ENCODE data around the gene PRSS1. TPM values are rescaled to one million over a fixed set of nuclear protein-coding genes. Genes with fewer than 3 reads are reported as not detected.

Gene PRSS1
- total RNA-seq, 1 donor: not detected

DNA sequence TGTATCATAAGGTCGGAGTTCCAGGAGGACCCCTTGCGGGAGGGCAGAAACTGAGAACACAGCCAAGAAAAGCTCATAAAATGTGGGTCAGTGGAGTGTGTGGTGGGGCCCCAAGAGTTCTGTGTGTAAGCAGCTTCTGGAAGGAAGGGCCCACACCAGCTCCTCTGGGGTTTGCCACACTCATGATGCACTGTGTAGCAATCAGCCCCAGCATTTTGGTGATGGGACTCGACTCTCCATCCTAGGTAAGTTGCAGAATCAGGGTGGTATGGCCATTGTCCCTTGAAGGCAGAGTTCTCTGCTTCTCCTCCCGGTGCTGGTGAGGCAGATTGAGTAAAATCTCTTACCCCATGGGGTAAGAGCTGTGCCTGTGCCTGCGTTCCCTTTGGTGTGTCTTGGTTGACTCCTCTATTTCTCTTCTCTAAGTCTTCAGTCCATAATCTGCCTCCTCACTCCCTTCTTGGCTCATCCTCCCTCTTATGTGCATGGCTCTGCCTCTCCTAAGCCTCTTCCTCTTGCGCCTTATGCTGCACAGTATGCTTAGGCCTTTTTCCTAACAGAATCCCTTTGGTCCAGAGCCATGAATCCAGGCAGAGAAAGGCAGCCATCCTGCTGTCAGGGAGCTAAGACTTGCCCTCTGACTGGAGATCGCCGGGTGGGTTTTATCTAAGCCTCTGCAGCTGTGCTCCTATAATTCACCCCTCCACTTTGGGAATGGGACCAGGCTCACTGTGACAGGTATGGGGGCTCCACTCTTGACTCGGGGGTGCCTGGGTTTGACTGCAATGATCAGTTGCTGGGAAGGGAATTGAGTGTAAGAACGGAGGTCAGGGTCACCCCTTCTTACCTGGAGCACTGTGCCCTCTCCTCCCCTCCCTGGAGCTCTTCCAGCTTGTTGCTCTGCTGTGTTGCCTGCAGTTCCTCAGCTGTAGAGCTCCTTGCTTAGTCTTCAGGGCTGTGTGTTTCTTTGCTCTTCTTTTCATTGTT, 39.3 kb downstream of the PRSS1 start:
- no peaks in the 10 kb centered on the region for H3K4me1 ChIP-seq (ENCODE audit: insufficient read depth, low read length)
- no peak overlapping the region for H2AFZ ChIP-seq (ENCODE audit: low read length)
- no peaks in the 10 kb centered on the region for H3K36me3 ChIP-seq (ENCODE audit: insufficient read depth, low read length)
- H3K27ac ChIP-seq (ENCODE audit: low read depth, low read length): no peak overlapping the region
- H3K4me2 ChIP-seq (ENCODE audit: insufficient read depth, low read length): no peak overlapping the region
- H3K27me3 ChIP-seq (ENCODE audit: insufficient read depth, low read length): peaks cover 9% of the 10 kb centered on the region
- H3K4me3 ChIP-seq (ENCODE audit: insufficient read depth, low read length): no peak overlapping the region
- no peak for DNase-seq (ENCODE audit: insufficient read length, low spot score, missing footprints)
- TF ChIP-seq, protein P1, sequence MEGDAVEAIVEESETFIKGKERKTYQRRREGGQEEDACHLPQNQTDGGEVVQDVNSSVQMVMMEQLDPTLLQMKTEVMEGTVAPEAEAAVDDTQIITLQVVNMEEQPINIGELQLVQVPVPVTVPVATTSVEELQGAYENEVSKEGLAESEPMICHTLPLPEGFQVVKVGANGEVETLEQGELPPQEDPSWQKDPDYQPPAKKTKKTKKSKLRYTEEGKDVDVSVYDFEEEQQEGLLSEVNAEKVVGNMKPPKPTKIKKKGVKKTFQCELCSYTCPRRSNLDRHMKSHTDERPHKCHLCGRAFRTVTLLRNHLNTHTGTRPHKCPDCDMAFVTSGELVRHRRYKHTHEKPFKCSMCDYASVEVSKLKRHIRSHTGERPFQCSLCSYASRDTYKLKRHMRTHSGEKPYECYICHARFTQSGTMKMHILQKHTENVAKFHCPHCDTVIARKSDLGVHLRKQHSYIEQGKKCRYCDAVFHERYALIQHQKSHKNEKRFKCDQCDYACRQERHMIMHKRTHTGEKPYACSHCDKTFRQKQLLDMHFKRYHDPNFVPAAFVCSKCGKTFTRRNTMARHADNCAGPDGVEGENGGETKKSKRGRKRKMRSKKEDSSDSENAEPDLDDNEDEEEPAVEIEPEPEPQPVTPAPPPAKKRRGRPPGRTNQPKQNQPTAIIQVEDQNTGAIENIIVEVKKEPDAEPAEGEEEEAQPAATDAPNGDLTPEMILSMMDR (IDR thresholded peaks at IDR 0.05; ENCODE audit: extremely low read depth, low read depth, low read length): no peak
- no peaks in the 10 kb centered on the region for H4K20me1 ChIP-seq (ENCODE audit: insufficient read depth, low read length)
- no peaks in the 10 kb centered on the region for H3K79me2 ChIP-seq (ENCODE audit: insufficient read depth, low read length)
- H3K9me3 ChIP-seq (ENCODE audit: low read depth, low read length): no peaks in the 10 kb centered on the region

GRCh38 chr7:142789441-142789840, 40.2 kb downstream of the PRSS1 start:
- Histone ChIP-seq H3K36me3 (ENCODE audit: insufficient read depth, low read length) (no peaks in the 10 kb centered on the region), H3K4me3 (ENCODE audit: insufficient read depth, low read length) (no peak overlapping the region), H4K20me1 (ENCODE audit: insufficient read depth, low read length) (no peaks in the 10 kb centered on the region), H3K9me3 (ENCODE audit: low read depth, low read length) (no peaks in the 10 kb centered on the region), H2AFZ (ENCODE audit: low read length) (no peak overlapping the region), H3K27me3 (ENCODE audit: insufficient read depth, low read length) (peaks cover 10% of the 10 kb centered on the region), H3K79me2 (ENCODE audit: insufficient read depth, low read length) (no peaks in the 10 kb centered on the region), H3K4me1 (ENCODE audit: insufficient read depth, low read length) (no peaks in the 10 kb centered on the region), H3K27ac (ENCODE audit: low read depth, low read length) (no peak overlapping the region), H3K4me2 (ENCODE audit: insufficient read depth, low read length) (no peak overlapping the region)
- no peak for DNase-seq (ENCODE audit: insufficient read length, low spot score, missing footprints)
- TF ChIP-seq, protein P1 (IDR thresholded peaks at IDR 0.05; ENCODE audit: extremely low read depth, low read depth, low read length): no peak

DNA sequence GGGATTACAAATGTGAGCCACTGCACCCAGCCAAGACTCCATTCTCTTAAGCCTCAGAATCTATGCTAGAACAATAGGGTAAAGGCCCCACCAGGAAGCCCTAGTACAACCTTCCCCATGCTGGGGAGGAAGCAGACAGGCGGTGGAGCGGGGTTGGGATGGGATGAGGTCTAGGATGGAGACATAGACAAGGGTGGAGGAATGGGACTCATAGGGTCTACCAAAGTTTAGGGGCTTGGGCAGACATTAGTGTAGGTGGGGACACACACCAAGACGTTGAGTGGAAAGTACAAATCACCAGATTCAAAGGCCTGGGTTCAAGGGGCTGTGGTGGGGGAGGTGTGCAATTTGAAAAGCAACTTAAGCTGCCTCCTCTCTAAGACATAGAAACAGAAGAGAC, 40.8 kb downstream of the PRSS1 start:
- no peak overlapping the region for H2AFZ ChIP-seq (ENCODE audit: low read length)
- TF ChIP-seq, protein P1 (IDR thresholded peaks at IDR 0.05; ENCODE audit: extremely low read depth, low read depth, low read length): no peak
- no peaks in the 10 kb centered on the region for H4K20me1 ChIP-seq (ENCODE audit: insufficient read depth, low read length)
- H3K79me2 ChIP-seq (ENCODE audit: insufficient read depth, low read length): no peaks in the 10 kb centered on the region
- no peak overlapping the region for H3K27ac ChIP-seq (ENCODE audit: low read depth, low read length)
- no peaks in the 10 kb centered on the region for H3K9me3 ChIP-seq (ENCODE audit: low read depth, low read length)
- no peak for DNase-seq (ENCODE audit: insufficient read length, low spot score, missing footprints)
- peaks cover 16% of the 10 kb centered on the region for H3K27me3 ChIP-seq (ENCODE audit: insufficient read depth, low read length)
- H3K4me1 ChIP-seq (ENCODE audit: insufficient read depth, low read length): no peaks in the 10 kb centered on the region
- no peaks in the 10 kb centered on the region for H3K36me3 ChIP-seq (ENCODE audit: insufficient read depth, low read length)
- H3K4me3 ChIP-seq (ENCODE audit: insufficient read depth, low read length): no peak overlapping the region
- H3K4me2 ChIP-seq (ENCODE audit: insufficient read depth, low read length): no peak overlapping the region

GRCh38 chr7:142790555-142790954, 41.3 kb downstream of the PRSS1 start:
- no peaks in the 10 kb centered on the region for H4K20me1 ChIP-seq (ENCODE audit: insufficient read depth, low read length)
- TF ChIP-seq, protein P1 (IDR thresholded peaks at IDR 0.05; ENCODE audit: extremely low read depth, low read depth, low read length): no peak
- no peak for DNase-seq (ENCODE audit: insufficient read length, low spot score, missing footprints)

More at GRCh38 chr7:142790555-142790954, 41.3 kb downstream of the PRSS1 start:
- peaks cover 20% of the 10 kb centered on the region for H3K27me3 ChIP-seq (ENCODE audit: insufficient read depth, low read length)
- no peaks in the 10 kb centered on the region for H3K4me1 ChIP-seq (ENCODE audit: insufficient read depth, low read length)
- no peak overlapping the region for H2AFZ ChIP-seq (ENCODE audit: low read length)
- no peak overlapping the region for H3K27ac ChIP-seq (ENCODE audit: low read depth, low read length)
- no peak overlapping the region for H3K4me3 ChIP-seq (ENCODE audit: insufficient read depth, low read length)
- H3K79me2 ChIP-seq (ENCODE audit: insufficient read depth, low read length): no peaks in the 10 kb centered on the region
- H3K4me2 ChIP-seq (ENCODE audit: insufficient read depth, low read length): no peak overlapping the region
- no peaks in the 10 kb centered on the region for H3K9me3 ChIP-seq (ENCODE audit: low read depth, low read length)
- no peaks in the 10 kb centered on the region for H3K36me3 ChIP-seq (ENCODE audit: insufficient read depth, low read length)

Measured in osteoblast (primary cell).